ENCODE data around the gene SLC9A9.

DNA sequence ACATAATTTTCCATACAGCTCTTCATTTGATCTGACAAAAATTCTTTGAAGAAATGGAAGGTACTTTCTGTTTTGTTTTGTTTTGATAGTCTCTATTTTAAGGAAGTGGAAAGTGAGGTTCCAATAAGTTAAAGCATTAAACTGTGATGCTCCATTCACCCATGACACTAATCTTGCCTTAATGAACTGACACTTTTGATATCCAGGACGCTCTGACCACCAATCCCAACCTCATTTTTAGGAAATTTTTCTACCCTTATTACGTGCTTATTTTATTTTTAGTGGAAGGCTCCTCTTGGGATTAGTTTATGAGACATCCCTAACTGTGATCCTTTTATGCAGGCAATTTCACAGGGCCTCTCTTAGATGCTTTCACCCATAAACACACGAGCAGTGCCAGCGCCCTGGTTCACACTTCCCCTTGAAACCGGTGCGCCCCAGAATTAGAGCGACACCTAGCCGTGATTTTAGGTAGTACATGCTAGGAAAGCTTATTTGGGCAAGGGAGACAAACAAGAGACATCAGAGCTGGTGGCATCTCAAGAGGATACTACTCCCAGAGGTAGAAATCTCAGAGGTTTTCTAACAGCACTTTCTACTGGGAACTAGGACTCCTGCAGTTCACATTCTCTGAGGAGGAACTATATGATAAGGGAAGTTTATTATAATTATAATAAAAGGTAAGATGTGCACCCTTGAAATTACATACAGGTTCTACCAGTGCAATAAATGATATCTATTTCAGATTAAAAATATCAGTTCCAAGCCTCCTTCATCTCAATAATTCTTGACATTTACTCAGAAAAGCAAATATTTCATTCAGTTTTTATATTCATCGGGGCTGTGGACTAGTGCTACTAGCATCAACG lies 173.9 kb downstream of the SLC9A9 start:
- TF ChIP-seq POLR2A (IDR thresholded peaks at IDR 0.05; ENCODE audit: low read length) (no peak), GATA1 (IDR thresholded peaks at IDR 0.05; ENCODE audit: low read depth, low read length) (no peak)
